IPS-18a (cell line): ENCODE results near the gene PHACTR2.
"Not testable (repeated sequence)": the region's sequence is repeated elsewhere in the genome, so short reads cannot be mapped to it uniquely, and the experiment has no call there.

Source experiments
- H3K27ac ChIP-seq: one replicate; pipeline ENCODE4 v1.5.1; 2013; ENCODE audit warnings: low read length
- H3K27me3 ChIP-seq: one replicate; pipeline ENCODE4 v1.6.1; 2013; ENCODE audit warnings: mild to moderate bottlenecking, low read length; ENCODE audit not compliant: control insufficient read depth, insufficient read depth
- H3K36me3 ChIP-seq: one replicate; pipeline ENCODE4 v1.6.1; 2013; ENCODE audit warnings: low read depth, low read length; ENCODE audit not compliant: control insufficient read depth
- H3K4me1 ChIP-seq: one replicate; pipeline ENCODE4 v1.6.1; 2013; ENCODE audit warnings: low read depth, low read length; ENCODE audit not compliant: control insufficient read depth
- H3K4me3 ChIP-seq: one replicate; pipeline ENCODE4 v1.5.1; 2013; ENCODE audit warnings: low read length
- H3K9ac ChIP-seq: one replicate; pipeline ENCODE4 v1.6.1; 2013; ENCODE audit warnings: mild to moderate bottlenecking, low read length, moderate library complexity
- H3K9me3 ChIP-seq: one replicate; pipeline ENCODE4 v1.6.1; 2013; ENCODE audit warnings: low read depth, low read length; ENCODE audit not compliant: control insufficient read depth

Gene PHACTR2

DNA sequence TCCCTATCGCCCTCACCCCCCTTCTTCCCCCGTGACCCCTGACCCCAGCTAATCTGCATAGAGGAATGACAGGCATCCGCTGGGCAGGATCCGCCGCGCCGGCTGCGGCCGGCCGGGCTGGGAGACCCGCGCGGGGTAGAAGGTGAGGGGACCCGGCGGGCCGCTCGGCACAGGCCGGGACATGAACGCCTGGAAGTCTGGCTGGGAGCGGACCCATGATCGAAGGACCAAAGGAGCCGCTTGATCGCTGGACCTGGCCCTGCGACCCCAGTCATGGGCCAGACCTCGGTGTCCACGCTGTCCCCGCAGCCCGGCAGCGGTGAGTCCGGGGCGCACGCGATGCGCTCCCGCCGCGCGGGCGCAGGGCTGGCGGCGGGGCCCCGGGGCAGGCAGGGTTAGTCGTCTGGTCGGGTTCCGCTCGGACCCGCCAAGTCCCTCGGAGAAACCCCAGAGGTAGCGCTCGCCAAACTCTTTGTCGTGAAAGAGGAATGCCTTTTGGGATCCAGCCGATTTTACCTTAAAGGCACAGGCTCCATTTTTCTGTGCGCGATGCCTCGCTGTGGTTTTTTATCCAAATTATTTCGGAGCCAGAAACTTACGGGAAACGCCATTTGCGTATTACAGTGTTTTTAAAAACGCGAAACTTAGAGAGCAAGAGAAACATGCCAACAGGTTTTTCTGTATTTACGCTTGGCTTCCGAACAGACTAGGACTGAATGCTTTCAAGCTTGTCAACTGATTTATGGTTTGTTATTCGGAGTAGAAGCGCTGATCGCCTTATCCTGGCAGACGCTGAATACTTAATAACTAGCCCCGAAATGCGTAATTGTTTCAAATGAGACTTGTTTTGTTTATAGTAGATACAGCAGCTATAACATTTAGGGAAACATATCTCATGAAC lies at the start of gene PHACTR2:
Gene PHACTR2 (plus strand): TSS at position 75 of the 901 bp plus-strand sequence. CDS start 199 bp downstream, at position 274.
- no peaks in the 10 kb centered on the region for H3K27me3 ChIP-seq
- peak within 1 kb of the TSS; percentile 77 for H3K27ac ChIP-seq
- H3K9ac ChIP-seq: peak within 1 kb of the TSS; percentile 85
- H3K4me1 ChIP-seq: peaks cover 54% of the 10 kb centered on the region
- H3K4me3 ChIP-seq: peak within 1 kb of the TSS; percentile 91
- H3K36me3 ChIP-seq: no peaks in the 10 kb centered on the region
- H3K9me3 ChIP-seq: no peaks in the 10 kb centered on the region

DNA sequence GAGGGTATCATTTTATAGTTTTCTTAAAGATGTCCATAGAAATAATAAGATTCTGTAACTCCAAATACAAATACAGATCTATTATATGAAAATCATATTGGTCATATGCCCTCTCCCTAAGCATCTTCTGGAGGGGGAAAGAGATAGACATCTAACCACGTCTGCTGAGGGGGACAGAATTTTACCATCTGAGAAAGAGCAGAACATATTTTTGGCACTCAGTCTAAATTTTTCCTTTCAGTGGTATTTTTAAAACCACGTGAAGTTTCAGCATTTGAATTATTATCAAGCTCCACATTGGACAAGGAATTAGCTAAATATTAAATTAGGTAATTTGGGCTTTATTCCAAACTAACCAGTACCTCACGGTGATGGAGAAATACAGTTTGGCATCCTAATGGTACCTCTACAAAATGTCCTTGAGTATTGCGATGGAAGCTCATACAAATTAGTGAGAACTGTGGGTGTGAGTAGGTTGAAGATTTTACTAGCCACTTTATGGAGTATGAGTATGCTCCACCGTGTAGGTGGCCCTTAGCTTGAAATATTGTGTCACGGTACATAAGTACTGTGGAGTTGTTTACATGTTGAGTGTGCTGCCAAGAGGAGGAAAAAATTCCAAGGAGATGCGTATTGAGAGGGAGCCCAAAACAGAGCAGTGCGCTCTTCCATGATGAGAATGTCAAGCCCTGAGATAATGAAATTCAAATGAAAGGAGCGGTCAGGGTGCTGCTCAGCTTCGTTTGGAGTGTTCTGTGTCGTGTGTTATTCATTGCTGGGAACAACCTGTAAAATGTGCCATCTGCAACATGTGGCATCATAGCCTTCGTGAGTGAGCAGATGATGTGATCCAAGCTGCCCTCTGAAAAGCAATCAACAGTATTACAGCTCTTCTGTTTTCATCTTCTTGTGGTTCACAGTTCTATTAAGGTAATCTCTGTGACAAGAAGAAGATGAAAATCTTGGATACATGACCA lies 48.4 kb upstream of the PHACTR2 start:
- Histone ChIP-seq H3K36me3 (no peaks in the 10 kb centered on the region), H3K27me3 (no peaks in the 10 kb centered on the region), H3K4me1 (no peaks in the 10 kb centered on the region), H3K27ac (no peak overlapping the region), H3K9ac (no peak overlapping the region), H3K9me3 (no peaks in the 10 kb centered on the region), H3K4me3 (no peak overlapping the region)

DNA sequence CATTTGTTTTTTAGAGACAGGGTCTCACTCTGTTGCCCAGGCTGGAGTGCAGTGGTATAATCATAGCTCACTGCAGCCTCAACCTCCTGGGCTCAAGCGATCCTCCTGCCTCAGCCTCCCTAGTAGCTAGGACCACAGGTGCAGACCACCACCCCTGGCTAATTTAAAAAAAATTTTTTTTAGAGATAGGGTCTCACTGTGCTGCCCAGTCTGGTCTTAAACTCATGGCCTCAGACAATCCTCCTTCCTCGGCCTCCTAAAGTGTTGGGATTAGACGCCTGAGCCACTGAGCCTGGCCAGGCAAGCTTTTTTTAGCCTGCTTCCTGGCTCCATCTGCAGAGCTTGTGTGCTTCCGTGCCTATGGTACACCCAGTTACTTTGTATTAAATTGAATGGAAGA lies 46.6 kb upstream of the PHACTR2 start:
- not testable (repeated sequence) for H3K4me1 ChIP-seq, H3K27me3 ChIP-seq, H3K36me3 ChIP-seq, H3K4me3 ChIP-seq, H3K9ac ChIP-seq, H3K27ac ChIP-seq, H3K9me3 ChIP-seq

DNA sequence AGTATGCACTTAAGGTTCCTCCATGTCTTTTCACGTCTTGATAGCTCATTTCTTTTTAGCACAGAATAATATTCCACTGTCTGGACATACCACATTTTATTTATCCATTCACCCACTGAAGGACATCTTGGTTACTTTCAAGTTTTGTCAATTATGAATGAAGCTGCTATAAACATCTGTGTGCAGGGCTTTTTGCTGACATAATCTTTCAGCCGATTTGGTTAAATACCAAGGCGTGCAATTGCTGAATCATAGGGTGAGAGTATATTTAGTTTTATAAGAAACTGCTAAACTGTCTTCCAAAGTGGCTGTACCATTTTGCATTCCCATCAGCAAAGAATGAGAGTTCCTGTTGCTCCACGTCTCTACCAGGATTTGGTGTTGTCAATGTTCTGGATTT lies 44.9 kb upstream of the PHACTR2 start:
- H3K4me3 ChIP-seq: no peak overlapping the region
- H3K9me3 ChIP-seq: no peaks in the 10 kb centered on the region
- no peak overlapping the region for H3K9ac ChIP-seq
- H3K27me3 ChIP-seq: no peaks in the 10 kb centered on the region
- H3K36me3 ChIP-seq: no peaks in the 10 kb centered on the region
- H3K4me1 ChIP-seq: peaks cover 10% of the 10 kb centered on the region
- no peak overlapping the region for H3K27ac ChIP-seq

DNA sequence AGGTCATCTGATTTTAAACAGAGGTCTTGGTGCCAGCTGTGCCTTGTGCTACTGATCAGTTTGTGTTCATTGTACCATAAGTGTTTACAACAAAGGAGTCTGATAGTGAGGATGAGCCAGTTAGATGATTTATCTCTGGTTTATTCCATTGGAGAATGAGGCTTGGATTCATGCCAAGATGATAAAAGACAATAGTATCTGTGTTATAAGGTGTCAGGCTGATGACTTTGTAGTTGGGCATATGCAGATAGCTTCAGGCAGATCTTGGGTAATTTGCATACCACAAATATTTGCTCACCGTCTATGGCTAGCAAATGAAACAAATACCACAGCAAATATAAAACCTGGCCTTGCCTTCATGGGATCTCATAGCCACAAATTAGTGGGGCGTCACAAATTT lies 43.3 kb upstream of the PHACTR2 start:
- Histone ChIP-seq H3K9me3 (no peaks in the 10 kb centered on the region), H3K4me3 (no peak overlapping the region), H3K36me3 (no peaks in the 10 kb centered on the region), H3K9ac (no peak overlapping the region), H3K27ac (no peak overlapping the region), H3K27me3 (no peaks in the 10 kb centered on the region), H3K4me1 (peaks cover 10% of the 10 kb centered on the region)

DNA sequence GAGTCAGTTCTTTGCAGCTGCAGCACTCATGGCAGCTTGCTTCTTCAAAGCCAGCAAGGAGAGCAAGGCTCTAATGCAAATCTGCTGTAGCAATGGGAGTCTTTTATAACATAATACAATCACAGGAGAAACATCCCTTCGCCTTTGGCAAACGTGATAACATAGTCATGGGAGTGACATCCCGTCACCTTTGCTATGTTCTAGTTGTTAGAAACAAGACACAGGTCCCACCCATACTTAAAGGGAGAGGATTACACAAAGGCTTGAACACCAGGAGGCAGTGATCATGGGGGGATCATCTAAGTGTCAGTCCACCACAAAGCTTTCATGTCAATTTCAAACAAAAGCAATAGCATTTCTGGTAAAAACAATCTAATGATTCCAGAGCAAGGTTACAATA lies 40.1 kb upstream of the PHACTR2 start:
- Histone ChIP-seq H3K27ac (no peak overlapping the region), H3K36me3 (no peaks in the 10 kb centered on the region)

DNA sequence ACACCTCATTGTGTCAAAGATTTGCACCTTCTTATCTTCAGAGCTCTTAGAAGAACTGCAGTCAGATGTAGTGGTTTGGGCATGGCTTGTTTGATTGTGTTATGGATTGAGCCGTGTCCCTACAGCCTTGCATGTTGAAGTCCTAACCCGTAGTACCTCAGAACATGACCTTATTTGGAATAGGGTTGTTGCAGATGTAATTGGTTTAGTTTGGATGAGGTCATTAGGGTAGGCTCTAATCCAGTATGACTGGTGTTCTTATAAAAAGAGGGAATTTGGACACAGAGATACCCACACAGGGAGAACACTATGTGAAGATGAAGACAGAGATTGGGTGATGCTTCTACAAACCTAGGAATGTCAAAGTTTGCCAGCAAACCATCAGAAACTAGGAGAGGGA lies 35.4 kb upstream of the PHACTR2 start:
- Histone ChIP-seq H3K27ac (no peak overlapping the region), H3K9me3 (no peaks in the 10 kb centered on the region), H3K9ac (no peak overlapping the region), H3K4me1 (peaks cover 3% of the 10 kb centered on the region), H3K36me3 (no peaks in the 10 kb centered on the region), H3K4me3 (no peak overlapping the region), H3K27me3 (no peaks in the 10 kb centered on the region)

More for the DNA sequence above, 40.1 kb upstream of the PHACTR2 start:
- no peak overlapping the region for H3K9ac ChIP-seq
- H3K4me3 ChIP-seq: no peak overlapping the region
- H3K27me3 ChIP-seq: no peaks in the 10 kb centered on the region
- H3K4me1 ChIP-seq: peaks cover 10% of the 10 kb centered on the region
- H3K9me3 ChIP-seq: no peaks in the 10 kb centered on the region

DNA sequence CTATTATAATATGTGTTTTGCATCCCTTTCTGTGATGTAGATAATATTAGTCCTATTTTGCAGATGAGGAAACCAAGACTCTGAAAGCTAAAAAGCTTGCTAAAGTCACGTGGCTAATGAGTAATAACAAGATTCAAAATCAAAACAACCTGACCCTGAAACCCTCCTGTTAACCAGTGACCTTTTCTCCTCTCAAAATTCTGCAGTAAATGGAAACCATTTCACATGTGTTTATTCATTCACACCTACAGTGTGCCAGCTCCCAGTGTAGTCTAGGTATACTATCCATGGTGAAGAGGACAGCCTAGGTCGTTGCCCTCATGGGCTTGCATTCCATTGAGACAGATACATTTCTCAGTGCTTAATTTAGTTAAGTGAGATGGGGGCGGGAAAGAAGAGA lies 30.6 kb upstream of the PHACTR2 start:
- no peak overlapping the region for H3K27ac ChIP-seq

DNA sequence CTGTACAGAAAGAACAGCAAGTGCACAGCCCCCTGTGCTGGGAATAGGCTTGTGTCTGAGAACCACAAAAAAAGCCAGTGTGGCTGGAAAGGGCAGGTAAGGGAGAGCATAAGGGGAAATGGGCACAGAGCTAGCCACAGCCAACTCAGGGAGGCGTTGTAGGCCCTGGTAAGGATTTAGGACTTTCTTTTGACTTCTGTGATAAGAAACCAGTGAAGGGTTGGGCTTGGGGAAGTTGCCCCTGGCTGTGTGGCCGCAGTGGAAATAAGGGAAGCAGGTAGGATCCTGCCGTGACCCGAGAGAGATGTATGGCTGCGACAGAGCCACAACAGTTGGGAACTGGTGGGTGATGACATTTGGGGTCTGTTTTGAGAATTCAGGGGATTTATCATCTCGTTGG lies 30.0 kb upstream of the PHACTR2 start:
- no peaks in the 10 kb centered on the region for H3K27me3 ChIP-seq

More for the DNA sequence above, 30.6 kb upstream of the PHACTR2 start:
- Histone ChIP-seq H3K27me3 (no peaks in the 10 kb centered on the region), H3K36me3 (no peaks in the 10 kb centered on the region), H3K4me3 (no peak overlapping the region), H3K9ac (no peak overlapping the region), H3K4me1 (no peaks in the 10 kb centered on the region), H3K9me3 (no peaks in the 10 kb centered on the region)

DNA sequence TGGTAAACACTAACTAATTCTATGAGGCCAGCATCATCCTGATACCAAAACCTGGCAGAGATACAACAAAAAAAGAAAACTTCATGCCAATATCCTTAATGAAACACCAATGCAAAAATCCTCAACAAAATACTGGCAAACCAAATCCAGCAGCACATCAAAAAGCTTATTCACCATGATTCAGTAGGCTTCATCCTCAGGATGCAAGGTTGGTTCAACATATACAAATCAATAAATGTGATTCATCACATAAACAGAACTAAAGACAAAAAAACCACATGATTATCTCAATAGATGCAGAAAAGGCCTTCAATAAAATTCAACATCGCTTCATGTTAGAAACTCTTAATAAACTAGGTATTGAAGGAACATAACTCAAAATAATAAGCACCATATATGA lies 28.4 kb upstream of the PHACTR2 start:
- H3K4me3 ChIP-seq, H3K27me3 ChIP-seq, H3K4me1 ChIP-seq: not testable (repeated sequence)

More for the DNA sequence above, 30.0 kb upstream of the PHACTR2 start:
- no peak overlapping the region for H3K9ac ChIP-seq
- H3K36me3 ChIP-seq: no peaks in the 10 kb centered on the region
- no peaks in the 10 kb centered on the region for H3K9me3 ChIP-seq
- no peak overlapping the region for H3K4me3 ChIP-seq
- H3K27ac ChIP-seq: no peak overlapping the region
- no peaks in the 10 kb centered on the region for H3K4me1 ChIP-seq

DNA sequence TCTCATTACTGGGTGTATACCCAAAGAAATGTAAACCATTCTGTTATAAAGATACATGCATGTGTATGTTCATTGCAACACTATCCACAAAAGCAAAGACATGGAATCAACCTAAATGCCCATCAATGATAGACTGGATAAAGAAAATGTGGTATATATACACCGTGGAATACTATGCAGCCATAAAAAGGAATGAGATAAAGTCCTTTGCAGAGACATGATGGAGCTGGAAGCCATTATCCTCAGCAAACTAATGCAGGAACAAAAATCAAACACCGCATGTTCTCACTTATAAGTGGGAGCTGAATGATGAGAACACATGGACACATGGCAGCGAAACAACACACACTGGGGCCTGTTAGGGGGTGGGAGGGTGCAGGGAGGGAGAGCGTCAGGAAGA lies 26.4 kb upstream of the PHACTR2 start:
- H3K27me3 ChIP-seq, H3K4me3 ChIP-seq, H3K4me1 ChIP-seq, H3K9ac ChIP-seq, H3K9me3 ChIP-seq, H3K36me3 ChIP-seq, H3K27ac ChIP-seq: not testable (repeated sequence)

More for the DNA sequence above, 28.4 kb upstream of the PHACTR2 start:
- not testable (repeated sequence) for H3K9me3 ChIP-seq, H3K27ac ChIP-seq, H3K9ac ChIP-seq, H3K36me3 ChIP-seq
